GM19397 (cell line): ENCODE measurements around the gene MCM10.
"Not testable (repeated sequence)": the region's sequence is repeated elsewhere in the genome, so short reads cannot be mapped to it uniquely, and the experiment has no call there.

Source experiments
- ATAC-seq: cut with Tn5 transposase; IDR thresholded peaks from one replicate; pipeline ENCODE4 v1.9.1; 2021; ENCODE audit warnings: mild to moderate bottlenecking, moderate library complexity; ENCODE audit not compliant: unreplicated experiment

MCM10 gene

GRCh38 chr10:13160934-13161856 lies at the start of gene MCM10:
Gene MCM10, plus strand, starts transcription at chr10:13161558. Its CDS starts 2,645 bp downstream, at chr10:13164203.
- ATAC-seq = peak; percentile 100

- no peak for ATAC-seq
Measured at GRCh38 chr10:13113544-13113943, 47.8 kb upstream of the MCM10 start.

GRCh38 chr10:13115832-13116803 lies 45.2 kb upstream of the MCM10 start:
- ATAC-seq = no peak

- no peak for ATAC-seq
Measured at GRCh38 chr10:13117841-13118783, 43.2 kb upstream of the MCM10 start.

DNA sequence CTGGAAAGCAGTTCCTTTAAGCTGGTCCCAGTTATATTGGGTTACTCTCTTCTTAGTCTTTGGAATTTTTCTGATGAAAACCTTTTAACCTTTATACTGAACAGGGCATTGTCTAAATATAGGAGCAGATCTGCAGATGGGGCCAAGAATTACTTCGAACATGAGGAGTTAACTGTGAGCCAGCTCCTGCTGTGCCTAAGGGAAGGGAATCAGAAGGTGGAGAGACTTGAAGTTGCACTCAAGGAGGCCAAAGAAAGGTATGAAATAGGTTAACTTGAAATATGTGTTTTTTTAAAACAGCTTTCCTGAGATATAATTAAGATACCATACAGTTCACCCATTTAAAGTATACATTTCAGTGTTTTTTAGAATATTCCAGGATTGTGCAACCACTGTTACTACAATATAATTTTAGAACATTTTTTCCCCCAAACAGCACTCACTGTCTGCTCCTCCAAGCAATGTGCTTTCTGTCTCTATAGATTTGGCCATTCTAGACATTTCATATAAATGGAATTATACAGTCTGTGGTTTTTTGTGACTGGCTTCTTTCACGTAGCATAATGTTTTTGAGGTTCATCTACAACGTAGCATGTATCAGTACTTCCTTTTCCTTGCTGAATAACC lies 42.5 kb upstream of the MCM10 start:
- ATAC-seq = no peak

DNA sequence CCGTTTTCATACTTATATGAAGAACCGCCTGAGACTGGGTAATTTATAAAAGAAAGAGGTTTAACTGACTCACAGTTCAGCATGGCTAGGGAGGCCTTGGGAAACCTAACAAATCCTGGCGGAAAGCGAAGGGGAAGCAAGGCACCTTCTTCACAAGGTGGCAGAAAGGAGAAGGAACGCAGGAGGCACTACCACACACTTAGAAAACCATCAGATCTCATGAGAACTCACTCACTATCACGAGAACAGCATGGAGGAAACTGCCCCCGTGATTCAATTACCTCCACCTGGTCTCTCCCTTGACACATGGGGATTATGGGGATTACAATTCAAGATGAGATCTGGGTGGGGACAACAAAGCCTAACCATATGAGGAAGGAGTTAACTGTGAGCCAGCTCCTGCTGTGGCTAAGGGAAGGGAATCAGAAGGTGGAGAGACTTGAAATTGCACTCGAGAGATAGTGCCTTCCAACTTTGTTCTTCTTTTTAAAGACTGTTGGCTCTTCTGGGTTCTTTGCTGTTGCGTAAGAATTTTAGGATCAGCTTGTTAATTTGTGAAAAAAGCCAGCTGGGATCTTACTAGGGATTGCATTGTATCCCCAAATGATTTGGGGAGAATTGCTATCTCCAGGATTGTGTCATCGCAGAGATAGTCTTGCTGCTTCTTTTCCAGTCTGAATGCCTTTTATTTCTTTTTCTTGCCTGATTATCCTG lies 40.4 kb upstream of the MCM10 start:
- ATAC-seq = no peak

DNA sequence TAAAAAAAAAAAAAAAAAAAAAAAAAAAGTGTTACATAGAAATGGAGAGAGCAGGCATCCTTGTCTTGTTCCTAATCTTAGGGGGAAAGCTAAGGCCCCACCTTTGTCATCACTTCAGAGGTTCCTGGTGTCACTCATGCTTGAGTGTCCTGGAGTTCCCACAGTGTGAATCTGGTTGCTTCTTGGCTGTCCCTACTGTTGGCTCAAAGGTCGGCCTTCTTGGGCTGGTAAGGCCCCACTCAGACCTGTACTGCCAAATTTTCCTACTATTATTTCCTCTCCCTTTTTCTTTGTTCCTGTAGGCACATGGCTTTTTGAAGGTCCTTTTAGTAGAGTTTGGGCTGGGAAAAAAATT lies 39.9 kb upstream of the MCM10 start:
- ATAC-seq = no peak

- ATAC-seq = no peak
Measured at GRCh38 chr10:13136651-13137050, 24.7 kb upstream of the MCM10 start.

GRCh38 chr10:13139150-13139549 lies 22.2 kb upstream of the MCM10 start:
- no peak for ATAC-seq

DNA sequence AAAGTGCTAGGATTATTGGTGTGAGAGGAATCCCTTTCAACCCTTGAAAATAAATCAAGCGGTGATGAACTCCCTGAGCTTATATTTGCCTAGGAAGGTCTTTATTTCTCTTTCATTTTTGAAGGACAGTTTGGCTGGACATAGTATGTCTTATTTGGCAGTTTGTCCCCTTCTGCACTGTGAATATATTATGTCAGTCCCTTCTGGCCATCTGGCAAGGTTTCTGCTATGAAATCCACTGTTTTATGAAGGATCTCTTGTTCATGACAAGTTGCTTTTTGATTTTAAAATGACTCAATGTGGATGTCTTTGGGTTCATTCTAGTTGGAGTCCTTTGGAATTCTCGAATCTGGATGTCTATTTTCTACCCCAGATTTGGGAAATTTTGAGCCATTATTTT lies 21.7 kb upstream of the MCM10 start:
- no peak for ATAC-seq

GRCh38 chr10:13140627-13141190 lies 20.6 kb upstream of the MCM10 start:
- ATAC-seq = no peak

- ATAC-seq = no peak
Measured at GRCh38 chr10:13143766-13144165, 17.6 kb upstream of the MCM10 start.

DNA sequence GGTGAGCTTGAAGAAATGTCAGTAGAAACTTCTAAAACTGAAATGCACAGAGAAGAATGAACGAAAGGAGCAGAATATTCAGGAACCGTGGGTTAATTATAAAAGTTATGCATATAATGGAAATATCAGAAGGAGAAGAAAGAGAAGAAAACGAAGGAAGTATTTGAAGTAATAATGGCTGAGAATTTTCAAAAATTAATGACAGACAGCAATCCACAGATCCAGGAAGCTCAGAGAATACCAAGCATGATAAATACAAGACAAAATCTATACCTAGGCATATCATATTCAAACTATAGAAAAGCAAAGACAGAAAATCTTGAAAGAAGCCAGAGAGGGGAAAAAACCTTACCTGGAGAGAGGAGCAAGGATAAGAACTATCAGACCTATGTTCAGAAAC lies 16.5 kb upstream of the MCM10 start:
- ATAC-seq = no peak

DNA sequence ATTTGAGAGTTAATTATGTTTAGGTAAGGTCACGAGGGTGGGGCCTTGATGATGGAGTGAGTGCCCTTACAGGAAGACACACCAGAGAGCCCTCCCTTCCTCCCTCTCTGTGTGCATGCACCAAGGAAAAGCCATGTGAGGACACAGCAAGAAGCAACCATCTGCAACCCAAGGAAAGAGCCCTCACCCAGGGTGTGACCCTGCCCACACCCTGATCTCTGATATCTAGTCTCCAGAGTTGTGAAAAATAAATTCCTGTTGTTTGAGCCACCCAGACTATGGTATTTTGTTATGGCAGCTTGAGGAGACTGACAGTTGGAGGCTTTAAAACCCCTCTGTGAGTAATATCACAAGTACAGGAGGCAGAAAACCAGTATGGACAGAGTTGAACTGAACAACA lies 15.0 kb upstream of the MCM10 start:
- no peak for ATAC-seq

DNA sequence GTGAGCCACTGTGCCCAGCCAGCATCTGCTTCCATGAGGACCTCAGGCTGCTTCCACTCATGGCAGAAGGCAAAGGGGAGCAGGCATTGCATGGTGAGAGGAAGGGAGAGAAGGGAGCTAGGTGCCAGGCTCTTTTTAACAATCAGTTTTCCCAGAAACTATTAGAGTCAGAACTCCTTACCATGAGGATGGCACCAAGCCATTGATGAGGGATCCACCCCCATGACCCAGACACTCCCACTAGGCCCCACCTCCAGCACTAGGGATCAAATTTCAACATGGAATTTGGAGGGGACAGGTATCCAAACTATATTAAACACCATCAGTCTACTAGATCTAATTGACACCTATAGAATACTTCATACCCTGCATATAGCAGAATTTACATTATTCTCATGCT lies 14.2 kb upstream of the MCM10 start:
- ATAC-seq = no peak

DNA sequence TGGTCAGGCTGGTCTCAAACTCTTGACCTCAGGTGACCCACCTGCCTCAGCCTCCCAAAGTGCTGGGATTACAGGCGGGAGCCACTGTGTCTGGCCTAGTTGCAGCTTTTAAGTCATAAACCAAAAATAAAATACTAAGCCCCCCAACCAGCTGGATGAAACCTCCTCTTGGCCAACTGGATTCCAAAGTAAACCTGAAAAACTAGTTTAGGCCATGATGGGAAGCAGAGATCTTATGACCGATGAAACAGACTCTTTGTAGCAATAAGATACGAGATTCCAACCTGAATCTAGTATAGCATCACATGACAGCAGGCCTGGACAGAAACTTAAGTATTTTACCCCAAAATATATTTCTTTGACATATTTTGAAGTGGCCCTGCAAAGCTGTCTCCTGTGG lies 9.1 kb upstream of the MCM10 start:
- no peak for ATAC-seq

DNA sequence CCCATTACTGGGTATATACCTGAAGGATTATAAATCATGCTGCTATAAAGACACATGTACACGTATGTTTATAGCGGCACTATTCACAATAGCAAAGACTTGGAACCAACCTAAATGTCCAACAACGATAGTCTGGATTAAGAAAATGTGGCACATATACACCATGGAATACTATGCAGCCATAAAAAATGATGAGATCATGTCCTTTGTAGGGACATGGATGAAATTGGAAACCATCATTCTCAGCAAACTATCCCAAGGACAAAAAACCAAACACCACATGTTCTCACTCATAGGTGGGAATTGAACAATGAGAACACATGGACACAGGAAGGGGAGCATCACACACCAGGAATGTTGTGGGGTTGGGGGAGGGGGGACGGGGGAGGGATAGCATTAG lies 5.5 kb upstream of the MCM10 start:
- not testable (repeated sequence) for ATAC-seq

DNA sequence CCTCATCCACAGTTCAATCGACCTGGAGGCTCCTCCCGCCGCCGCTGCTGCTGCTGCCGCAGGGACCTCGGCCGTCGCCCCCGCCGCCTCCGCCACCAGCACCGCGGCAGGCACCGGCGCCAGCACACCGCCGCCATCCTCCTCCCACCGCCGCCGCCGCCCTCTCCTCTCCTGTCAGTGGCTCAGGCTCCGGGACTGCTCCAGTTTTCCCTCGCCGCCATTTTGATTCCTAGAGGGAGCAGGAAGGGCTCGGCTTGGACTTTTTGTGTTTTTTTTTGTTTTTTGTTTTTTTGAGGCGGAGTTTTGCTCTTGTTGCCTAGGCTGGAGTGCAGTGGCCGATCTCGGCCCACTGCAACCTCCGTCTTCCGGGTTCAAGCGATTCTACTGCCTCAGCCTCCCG lies 3.0 kb upstream of the MCM10 start:
- no peak for ATAC-seq

DNA sequence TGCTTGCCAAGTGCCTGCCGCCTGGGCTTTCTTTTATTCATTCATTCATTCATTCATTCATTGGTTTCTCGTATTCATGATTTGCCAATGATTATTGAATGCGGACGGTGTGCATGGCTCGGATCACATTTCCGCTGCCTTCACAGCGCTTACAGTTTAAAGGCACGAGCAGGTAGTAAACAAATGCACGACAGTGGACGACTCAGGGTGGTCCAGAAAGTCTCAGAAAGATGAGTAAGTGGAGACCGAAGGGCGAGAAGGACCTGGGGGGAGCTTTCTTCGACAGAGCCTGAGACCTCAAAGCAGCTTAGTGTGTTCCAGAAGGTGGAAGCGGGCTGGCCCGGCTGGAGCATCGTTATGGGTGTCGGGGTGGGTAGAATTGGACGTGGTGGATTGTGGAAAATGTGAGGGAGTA lies 506 bp downstream of the MCM10 start:
- ATAC-seq = no peak
